B cell (primary cell): Measurements from ENCODE around the gene PRR23E. TPM values are rescaled to one million over a fixed set of nuclear protein-coding genes. Genes with fewer than 3 reads are reported as not detected.

Experiments
- ATAC-seq: fragments of 200-7000 bp; cut with Tn5 transposase; one replicate; pipeline ENCODE4 v1.10.0; 2021; ENCODE audit warnings: low read depth, mild to moderate bottlenecking, moderate number of reproducible peaks, moderate library complexity
- CTCF ChIA-PET: fragments of 350-600 bp; sonication (Branson Sonifier 250); formaldehyde crosslinking; loops from one replicate; lab custom pipeline; 2021; ENCODE audit warnings: antibody characterized with exemption, inconsistent platforms; lab: Charles Lee
- POLR2A ChIA-PET: fragments of 350-600 bp; sonication (Branson Sonifier 250); formaldehyde crosslinking; loops from one replicate; lab custom pipeline; 2021; ENCODE audit warnings: antibody characterized with exemption; lab: Charles Lee
- DNase-seq: peaks from one replicate; pipeline ENCODE4 v3.0.0; 2013
- H2AFZ ChIP-seq: 2 replicates; pipeline ENCODE4 v1.6.1; 2012; ENCODE audit warnings: mild to moderate bottlenecking, low read depth, low read length; ENCODE audit not compliant: insufficient read depth, poor library complexity, severe bottlenecking
- H3K27ac ChIP-seq, 2 donors: 1 replicate in 1 of 2; 2 replicates in 1 of 2; pipeline ENCODE4 v1.5.1; 2012 to 2013; ENCODE audit warnings: low read length in 2 of 2, mild to moderate bottlenecking in 2 of 2, moderate library complexity in 1 of 2
- H3K27me3 ChIP-seq, 4 experiments: fragments of 200-600 bp in 1 of 4; sonication (generic) in 1 of 4; replicated peaks in 1 of 4; 1 replicate in 2 of 4; 2 replicates in 2 of 4; pipeline versions ENCODE4 v1.6.1 to v1.7.0; 2013 to 2016; ENCODE audit warnings: low read length in 3 of 4, mild to moderate bottlenecking in 2 of 4, mixed read lengths in 1 of 4, moderate library complexity in 1 of 4; ENCODE audit not compliant: insufficient read depth in 4 of 4, control insufficient read depth in 3 of 4; ENCODE audit errors: control extremely low read depth in 1 of 4
- H3K36me3 ChIP-seq, 2 experiments: replicated peaks in 1 of 2; 1 replicate in 1 of 2; 2 replicates in 1 of 2; pipeline versions ENCODE4 v1.6.1 to v1.7.1; 2013; ENCODE audit warnings: low read length in 1 of 2; ENCODE audit not compliant: insufficient read depth in 2 of 2, control insufficient read depth in 1 of 2; ENCODE audit errors: control extremely low read depth in 1 of 2, extremely low read depth in 1 of 2
- H3K4me1 ChIP-seq, 2 donors: fragments of 200-600 bp in 1 of 2; sonication (generic) in 1 of 2; 1 replicate in 1 of 2; 2 replicates in 1 of 2; pipeline versions ENCODE4 v1.5.1 to v1.6.1; 2013 to 2017; ENCODE audit warnings: low read length in 2 of 2; ENCODE audit not compliant: control insufficient read depth in 2 of 2, insufficient read depth in 2 of 2
- H3K4me2 ChIP-seq: replicated peaks from 2 replicates; pipeline ENCODE3; 2012; ENCODE audit warnings: mild to moderate bottlenecking, low read depth, low read length; ENCODE audit not compliant: poor library complexity, severe bottlenecking
- H3K4me3 ChIP-seq, 5 experiments: fragments of 200-600 bp in 1 of 5; sonication (generic) in 1 of 5; 1 replicate in 3 of 5; 2 replicates in 2 of 5; pipeline versions ENCODE4 v1.5.1 to v1.7.0; 2011 to 2016; ENCODE audit warnings: low read length in 4 of 5, mild to moderate bottlenecking in 4 of 5, low read depth in 2 of 5, control low read depth in 1 of 5, moderate library complexity in 1 of 5; ENCODE audit not compliant: insufficient read depth in 1 of 5; ENCODE audit errors: control extremely low read depth in 1 of 5, extremely low read depth in 1 of 5
- H3K79me2 ChIP-seq: fragments of 200-600 bp; sonication (generic); one replicate; pipeline ENCODE4 v1.6.0; 2016; ENCODE audit warnings: low read length; ENCODE audit not compliant: control insufficient read depth, insufficient read depth
- H3K9ac ChIP-seq: fragments of 200-600 bp; sonication (generic); 2 replicates; pipeline ENCODE4 v1.6.1; 2017; ENCODE audit warnings: mild to moderate bottlenecking, low read length, moderate library complexity
- H3K9me3 ChIP-seq, 3 donors: one replicate each; pipeline versions ENCODE4 v1.6.1 to v1.7.1; 2013; ENCODE audit warnings: low read length in 2 of 3; ENCODE audit not compliant: control insufficient read depth in 2 of 3, insufficient read depth in 1 of 3; ENCODE audit errors: control extremely low read depth in 1 of 3
- H4K20me1 ChIP-seq: 2 replicates; pipeline ENCODE4 v1.6.0; 2012; ENCODE audit warnings: mild to moderate bottlenecking, low read length; ENCODE audit not compliant: insufficient read depth, control insufficient read depth, poor library complexity, severe bottlenecking
- H3K27ac Mint-ChIP-seq: one replicate; pipeline ENCODE4 v1.8.0; 2021; ENCODE audit warnings: mixed read lengths
- H3K27me3 Mint-ChIP-seq: one replicate; pipeline ENCODE4 v1.8.0; 2021; ENCODE audit warnings: mixed read lengths
- H3K4me1 Mint-ChIP-seq: one replicate; pipeline ENCODE4 v1.8.0; 2021; ENCODE audit warnings: mixed read lengths
- H3K4me3 Mint-ChIP-seq: one replicate; pipeline ENCODE4 v1.8.0; 2021; ENCODE audit warnings: mixed read lengths
- H3K9me3 Mint-ChIP-seq: one replicate; pipeline ENCODE4 v1.8.0; 2022; ENCODE audit warnings: mixed read lengths; ENCODE audit not compliant: insufficient read depth
- EZH2 ChIP-seq: IDR thresholded peaks from 2 replicates; pipeline ENCODE4 v1.6.1; 2012; ENCODE audit warnings: borderline replicate concordance, low read depth, mild to moderate bottlenecking, moderate library complexity, low read length; ENCODE audit not compliant: insufficient read depth, poor library complexity, severe bottlenecking
- WGBS: methylation state at CpG from one replicate; pipeline ENCODE4 v1.1.5; 2013; ENCODE audit warnings: missing lambda C conversion rate; ENCODE audit not compliant: insufficient coverage; 5-methylcytosine and 5-hydroxymethylcytosine counted together
- intact Hi-C: fragments of 100-400 bp; cut with micrococcal nuclease; formaldehyde crosslinking; loops from one replicate; pipeline ENCODE4 v1.10.0; 2022
- polyA plus RNA-seq: library from polyadenylated mRNA; depleted of rRNA; stranded (reverse); fragments of >200 nt; gene quantifications from 2 replicates; pipeline ENCODE4 v1.2.3, GENCODE V29; 2012
- total RNA-seq, 2 donors: library from RNA; stranded (reverse); fragments of 120-200 nt in 1 of 2; gene quantifications; 1 replicate in 1 of 2; 2 replicates in 1 of 2; pipeline versions ENCODE4 v1.2.3 to v1.2.4, GENCODE V29; 2013 to 2022
- TF ChIP-seq, protein P1 (sequence below): fragments of 200-600 bp; IDR thresholded peaks from one replicate; pipeline ENCODE4 v1.8.0; 2022; ENCODE audit warnings: antibody characterized with exemption, mild to moderate bottlenecking

PRR23E gene
- total and polyA plus RNA-seq, 2 donors (not counting 1 experiment from before 2014, with no cell fraction given) = not detected

DNA sequence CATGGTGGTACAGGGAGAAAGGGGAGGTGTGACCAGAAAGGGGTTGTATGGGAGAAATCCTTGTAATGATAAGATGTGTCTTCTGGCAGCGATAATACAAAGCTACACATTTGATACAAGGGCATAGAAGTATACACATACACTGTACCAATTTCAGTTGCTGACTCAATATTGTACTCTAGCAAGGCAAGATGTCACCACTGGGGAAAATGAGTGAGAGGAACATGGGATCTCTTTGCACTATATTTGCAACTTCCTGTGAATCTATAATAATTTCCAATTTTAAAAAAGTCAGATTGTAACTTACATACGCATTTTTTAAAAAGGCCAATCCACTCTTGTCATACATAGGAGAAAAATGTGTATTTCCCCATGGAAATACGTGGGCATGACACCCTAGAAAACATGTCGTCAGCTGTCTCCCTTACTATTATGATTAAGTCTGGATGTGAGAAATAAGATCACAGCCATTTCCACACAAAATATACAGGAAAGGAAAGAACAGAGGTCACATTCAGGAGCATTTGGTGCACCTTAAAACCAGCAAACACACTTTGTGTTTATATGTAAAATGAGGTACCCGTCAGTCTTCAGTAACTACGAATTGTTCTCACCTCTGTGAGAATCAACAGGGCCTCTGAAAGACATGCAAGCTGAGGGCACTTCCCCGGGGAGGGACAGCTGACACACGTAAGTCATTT is 22.9 kb downstream of the PRR23E start:
- CTCF ChIA-PET = no interaction called here
- Mint-ChIP-seq H3K4me3 (no peak overlapping the region), H3K9me3 (no peaks in the 10 kb centered on the region), H3K4me1 (no peaks in the 10 kb centered on the region), H3K27ac (no peak overlapping the region), H3K27me3 (peaks cover 24% of the 10 kb centered on the region)
- Histone ChIP-seq H2AFZ (no peak overlapping the region), H3K36me3 (no peaks in the 10 kb centered on the region), H3K4me1 (no peaks in the 10 kb centered on the region), H3K4me3 (no peak overlapping the region), H3K27me3 (no peaks in the 10 kb centered on the region), H3K9ac (no peak overlapping the region), H3K9me3 (no peaks in the 10 kb centered on the region), H3K4me2 (no peak overlapping the region), H4K20me1 (no peaks in the 10 kb centered on the region), H3K79me2 (no peaks in the 10 kb centered on the region), H3K27ac (no peak overlapping the region)
- POLR2A ChIA-PET = no interaction called here
- DNase-seq (no peak), ATAC-seq (no peak)
- 35% methylated on average over 4 of the region's 8 CpGs for WGBS
- TF ChIP-seq EZH2 = no peak
- TF ChIP-seq, protein P1, sequence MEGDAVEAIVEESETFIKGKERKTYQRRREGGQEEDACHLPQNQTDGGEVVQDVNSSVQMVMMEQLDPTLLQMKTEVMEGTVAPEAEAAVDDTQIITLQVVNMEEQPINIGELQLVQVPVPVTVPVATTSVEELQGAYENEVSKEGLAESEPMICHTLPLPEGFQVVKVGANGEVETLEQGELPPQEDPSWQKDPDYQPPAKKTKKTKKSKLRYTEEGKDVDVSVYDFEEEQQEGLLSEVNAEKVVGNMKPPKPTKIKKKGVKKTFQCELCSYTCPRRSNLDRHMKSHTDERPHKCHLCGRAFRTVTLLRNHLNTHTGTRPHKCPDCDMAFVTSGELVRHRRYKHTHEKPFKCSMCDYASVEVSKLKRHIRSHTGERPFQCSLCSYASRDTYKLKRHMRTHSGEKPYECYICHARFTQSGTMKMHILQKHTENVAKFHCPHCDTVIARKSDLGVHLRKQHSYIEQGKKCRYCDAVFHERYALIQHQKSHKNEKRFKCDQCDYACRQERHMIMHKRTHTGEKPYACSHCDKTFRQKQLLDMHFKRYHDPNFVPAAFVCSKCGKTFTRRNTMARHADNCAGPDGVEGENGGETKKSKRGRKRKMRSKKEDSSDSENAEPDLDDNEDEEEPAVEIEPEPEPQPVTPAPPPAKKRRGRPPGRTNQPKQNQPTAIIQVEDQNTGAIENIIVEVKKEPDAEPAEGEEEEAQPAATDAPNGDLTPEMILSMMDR = no peak
- intact Hi-C loops = no loop called here

DNA sequence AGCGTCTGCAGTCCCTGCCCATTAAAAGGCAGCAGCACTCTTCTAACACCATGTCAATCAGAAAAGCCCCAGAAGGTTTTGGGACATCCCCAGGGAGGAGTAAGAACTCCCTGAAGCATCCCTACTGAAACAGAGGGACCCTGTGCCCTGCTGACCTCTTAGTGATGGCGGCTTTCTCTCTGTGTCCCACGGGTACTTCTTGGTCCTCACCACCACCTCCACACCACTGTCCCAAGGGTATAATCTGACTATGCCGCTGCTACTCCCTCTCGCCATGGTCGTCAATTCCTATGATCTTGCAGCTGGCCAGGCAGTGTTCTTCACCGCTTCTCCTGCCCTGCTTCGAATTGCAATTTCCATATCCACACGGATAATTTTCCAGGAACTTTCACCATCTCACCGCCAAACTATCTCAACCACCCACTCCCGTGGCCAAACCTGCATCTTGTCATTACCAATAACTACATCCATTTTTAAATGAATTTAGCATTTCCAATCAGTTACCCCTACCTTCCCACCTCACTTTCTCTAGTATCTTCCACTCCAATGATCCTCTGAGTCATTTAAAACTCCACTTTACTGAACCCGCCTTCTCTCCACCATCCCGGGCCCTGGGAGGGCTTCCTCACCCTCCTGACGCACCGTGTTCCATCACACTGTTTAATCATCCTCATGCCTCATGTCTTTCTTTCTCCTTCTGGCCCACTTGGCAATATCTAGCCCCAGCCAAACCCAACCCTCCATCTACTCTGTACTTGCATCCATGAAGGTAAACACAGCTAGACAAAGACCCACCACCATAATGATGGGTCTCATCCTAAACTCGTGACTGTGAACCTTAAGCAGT is 23.7 kb downstream of the PRR23E start:
- no peak for TF ChIP-seq EZH2
- TF ChIP-seq, protein P1 = no peak
- H3K9me3 ChIP-seq = no peaks in the 10 kb centered on the region
- no peak overlapping the region for H3K4me2 ChIP-seq
- Mint-ChIP-seq H3K27me3 (peaks cover 25% of the 10 kb centered on the region), H3K9me3 (no peaks in the 10 kb centered on the region), H3K27ac (no peak overlapping the region), H3K4me3 (no peak overlapping the region), H3K4me1 (no peaks in the 10 kb centered on the region)
- DNase-seq = no peak
- no peak overlapping the region for H2AFZ ChIP-seq
- no peaks in the 10 kb centered on the region for H3K27me3 ChIP-seq
- H3K79me2 ChIP-seq = no peaks in the 10 kb centered on the region
- H3K4me1 ChIP-seq = no peaks in the 10 kb centered on the region
- WGBS = 60% methylated on average over 16 of the region's 16 CpGs
- ChIA-PET POLR2A (no interaction called here), CTCF (no interaction called here)
- H3K9ac ChIP-seq = no peak overlapping the region
- ATAC-seq = no peak
- no peaks in the 10 kb centered on the region for H4K20me1 ChIP-seq
- intact Hi-C loops = no loop called here
- no peak overlapping the region for H3K4me3 ChIP-seq
- H3K36me3 ChIP-seq = no peaks in the 10 kb centered on the region
- H3K27ac ChIP-seq = no peak overlapping the region
